ENCODE measurements around the gene KLF7.

DNA sequence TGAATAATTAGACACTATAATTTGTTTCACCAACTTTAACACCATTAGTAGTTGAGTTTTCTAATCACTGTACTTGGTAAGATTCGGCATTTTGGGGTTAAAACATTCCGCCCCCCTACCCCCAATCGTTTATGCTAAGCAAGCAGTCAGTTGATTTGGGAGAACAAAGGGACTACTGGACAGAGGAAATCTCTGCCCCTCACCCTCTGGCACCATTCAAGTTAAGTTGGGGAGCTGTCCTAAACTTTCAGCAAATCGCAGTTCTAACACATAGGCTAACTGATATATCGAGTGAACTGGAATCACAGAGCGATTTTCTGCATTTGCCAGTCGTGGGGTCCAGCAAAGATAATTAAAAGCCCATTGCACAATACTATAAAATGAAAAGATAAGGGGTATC lies 5.6 kb downstream of the KLF7 start:
- TF ChIP-seq, protein P1, sequence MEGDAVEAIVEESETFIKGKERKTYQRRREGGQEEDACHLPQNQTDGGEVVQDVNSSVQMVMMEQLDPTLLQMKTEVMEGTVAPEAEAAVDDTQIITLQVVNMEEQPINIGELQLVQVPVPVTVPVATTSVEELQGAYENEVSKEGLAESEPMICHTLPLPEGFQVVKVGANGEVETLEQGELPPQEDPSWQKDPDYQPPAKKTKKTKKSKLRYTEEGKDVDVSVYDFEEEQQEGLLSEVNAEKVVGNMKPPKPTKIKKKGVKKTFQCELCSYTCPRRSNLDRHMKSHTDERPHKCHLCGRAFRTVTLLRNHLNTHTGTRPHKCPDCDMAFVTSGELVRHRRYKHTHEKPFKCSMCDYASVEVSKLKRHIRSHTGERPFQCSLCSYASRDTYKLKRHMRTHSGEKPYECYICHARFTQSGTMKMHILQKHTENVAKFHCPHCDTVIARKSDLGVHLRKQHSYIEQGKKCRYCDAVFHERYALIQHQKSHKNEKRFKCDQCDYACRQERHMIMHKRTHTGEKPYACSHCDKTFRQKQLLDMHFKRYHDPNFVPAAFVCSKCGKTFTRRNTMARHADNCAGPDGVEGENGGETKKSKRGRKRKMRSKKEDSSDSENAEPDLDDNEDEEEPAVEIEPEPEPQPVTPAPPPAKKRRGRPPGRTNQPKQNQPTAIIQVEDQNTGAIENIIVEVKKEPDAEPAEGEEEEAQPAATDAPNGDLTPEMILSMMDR (conservative IDR thresholded peaks at IDR 0.05; ENCODE audit: low read length): no peak
- TF ChIP-seq EZH2phosphoT487 (IDR thresholded peaks at IDR 0.05; ENCODE audit: borderline replicate concordance, low read depth, low read length): no peak
